C4-2B (cell line): ENCODE results near the gene SPPL2B.
"Not testable (repeated sequence)": the region's sequence is repeated elsewhere in the genome, so short reads cannot be mapped to it uniquely, and the experiment has no call there.

ENCODE experiments used
- H3K27ac ChIP-seq: fragments of 450-650 bp; 2 replicates; pipeline ENCODE4 v1.5.1; 2017
- CTCF ChIP-seq: fragments of 450-650 bp; conservative IDR thresholded peaks from 2 replicates; pipeline ENCODE4 v1.5.1; 2017; ENCODE audit warnings: mild to moderate bottlenecking
- ZFX ChIP-seq: fragments of 450-650 bp; IDR thresholded peaks from 2 replicates; pipeline ENCODE4 v1.6.1; 2017

Gene SPPL2B, protein sequence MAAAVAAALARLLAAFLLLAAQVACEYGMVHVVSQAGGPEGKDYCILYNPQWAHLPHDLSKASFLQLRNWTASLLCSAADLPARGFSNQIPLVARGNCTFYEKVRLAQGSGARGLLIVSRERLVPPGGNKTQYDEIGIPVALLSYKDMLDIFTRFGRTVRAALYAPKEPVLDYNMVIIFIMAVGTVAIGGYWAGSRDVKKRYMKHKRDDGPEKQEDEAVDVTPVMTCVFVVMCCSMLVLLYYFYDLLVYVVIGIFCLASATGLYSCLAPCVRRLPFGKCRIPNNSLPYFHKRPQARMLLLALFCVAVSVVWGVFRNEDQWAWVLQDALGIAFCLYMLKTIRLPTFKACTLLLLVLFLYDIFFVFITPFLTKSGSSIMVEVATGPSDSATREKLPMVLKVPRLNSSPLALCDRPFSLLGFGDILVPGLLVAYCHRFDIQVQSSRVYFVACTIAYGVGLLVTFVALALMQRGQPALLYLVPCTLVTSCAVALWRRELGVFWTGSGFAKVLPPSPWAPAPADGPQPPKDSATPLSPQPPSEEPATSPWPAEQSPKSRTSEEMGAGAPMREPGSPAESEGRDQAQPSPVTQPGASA

DNA sequence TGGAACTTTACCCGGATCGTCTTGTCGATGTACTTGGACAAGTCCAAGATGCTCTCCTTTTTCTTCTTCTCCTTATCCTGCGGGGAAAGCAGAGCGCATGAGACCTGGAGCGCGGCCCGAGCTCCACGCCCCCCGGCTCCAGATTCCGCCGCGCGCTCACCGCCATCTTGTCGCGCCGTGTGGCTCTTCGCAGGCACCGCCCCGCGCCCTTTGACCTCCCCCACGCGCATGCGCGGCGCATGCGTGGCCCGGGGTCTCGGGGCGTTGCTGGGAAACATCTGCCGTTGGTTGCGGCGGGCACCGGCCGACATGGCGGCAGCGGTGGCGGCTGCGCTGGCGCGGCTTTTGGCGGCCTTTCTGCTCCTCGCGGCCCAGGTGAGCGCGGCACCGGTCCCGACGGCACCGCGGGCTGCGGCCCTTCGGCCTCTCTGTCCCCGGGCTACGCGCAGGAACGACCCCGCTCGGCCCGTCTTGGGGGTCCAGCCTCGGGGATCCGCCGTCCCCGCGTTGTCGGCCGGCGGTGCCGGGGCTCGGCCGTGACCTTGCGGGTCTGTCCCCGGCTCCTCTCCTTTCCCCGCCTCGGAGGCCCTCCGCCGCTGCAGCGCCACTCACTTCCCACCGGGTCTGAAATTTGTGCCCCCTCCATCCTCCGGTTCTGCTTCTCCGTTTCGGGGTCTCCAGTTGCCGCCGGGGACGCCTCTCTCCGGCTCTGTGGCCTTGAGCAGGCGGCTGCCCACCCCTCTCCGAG lies at the start of gene SPPL2B, which contains the start of gene LSM7:
Gene SPPL2B (plus strand): TSS at position 284 of the 748 bp plus-strand sequence. CDS start 26 bp downstream, at position 310.
Gene LSM7 (minus strand): TSS at position 186 of the 748 bp plus-strand sequence. CDS start 20 bp downstream, at position 166.
- TF ChIP-seq ZFX: peak; percentile 58; the same call in 1 of the 2 replicates
- no peak for TF ChIP-seq CTCF
- peak within 1 kb of the TSS; percentile 91 for H3K27ac ChIP-seq

- TF ChIP-seq CTCF (no peak), ZFX (no peak)
- H3K27ac ChIP-seq: no peak overlapping the region
Measured at GRCh38 chr19:2280633-2281264, 47.7 kb upstream of the SPPL2B start.

DNA sequence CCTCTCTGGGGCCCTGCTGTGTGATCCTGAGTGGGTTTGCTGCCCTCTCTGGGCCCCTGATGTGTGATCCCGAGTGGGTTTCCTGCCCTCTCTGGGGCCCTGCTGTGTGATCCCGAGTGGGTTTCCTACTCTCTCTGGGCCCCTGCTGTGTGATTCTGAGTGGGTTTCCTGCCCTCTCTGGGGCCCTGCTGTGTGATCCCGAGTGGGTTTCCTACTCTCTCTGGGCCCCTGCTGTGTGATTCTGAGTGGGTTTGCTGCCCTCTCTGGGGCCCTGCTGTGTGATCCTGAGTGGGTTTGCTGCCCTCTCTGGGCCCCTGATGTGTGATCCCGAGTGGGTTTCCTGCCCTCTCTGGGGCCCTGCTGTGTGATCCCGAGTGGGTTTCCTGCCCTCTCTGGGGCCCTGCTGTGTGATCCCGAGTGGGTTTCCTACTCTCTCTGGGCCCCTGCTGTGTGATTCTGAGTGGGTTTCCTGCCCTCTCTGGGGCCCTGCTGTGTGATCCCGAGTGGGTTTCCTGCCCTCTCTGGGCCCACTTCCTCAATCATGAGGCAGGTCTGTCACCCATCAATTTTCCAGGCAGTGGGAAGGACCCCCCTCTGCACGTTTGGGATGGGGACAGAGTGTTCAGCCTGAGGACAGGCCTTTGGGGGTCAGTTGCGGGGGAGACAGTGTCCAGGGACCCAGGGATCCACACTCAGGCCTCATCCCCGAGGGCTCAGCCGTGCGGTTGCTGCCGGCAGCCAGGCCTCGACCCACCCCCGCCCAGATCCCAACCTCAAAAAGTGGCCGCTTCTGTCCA lies 47.0 kb upstream of the SPPL2B start:
- not testable (repeated sequence) for H3K27ac ChIP-seq

GRCh38 chr19:2282062-2282861 lies 46.2 kb upstream of the SPPL2B start, which contains the start of gene PEAK3:
Gene PEAK3 (minus strand): TSS chr19:2282175. CDS start chr19:2280931, 1,244 bp downstream.
- TF ChIP-seq CTCF: no peak
- no peak for TF ChIP-seq ZFX
- no peak within 1 kb of the TSS for H3K27ac ChIP-seq

DNA sequence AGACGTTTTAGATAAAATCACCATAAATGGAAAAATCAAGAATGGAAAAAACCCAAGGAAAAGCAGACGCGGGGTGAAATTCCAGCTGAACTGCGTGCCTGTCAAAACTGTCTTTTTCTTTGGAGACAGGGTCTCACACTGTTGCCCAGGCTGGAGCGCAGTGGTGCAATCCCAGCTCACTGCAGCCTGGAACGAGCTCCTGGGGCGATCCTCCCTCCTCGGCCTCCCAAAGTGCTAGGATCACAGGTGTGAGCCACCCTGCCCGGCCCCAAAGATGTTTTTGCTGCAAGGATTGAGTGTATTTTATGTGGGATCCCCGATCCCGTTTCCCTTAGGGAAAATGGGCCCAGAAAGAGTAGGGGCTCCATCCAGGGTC lies 45.6 kb upstream of the SPPL2B start:
- no peak overlapping the region for H3K27ac ChIP-seq
- no peak for TF ChIP-seq ZFX
- TF ChIP-seq CTCF: no peak

GRCh38 chr19:2283835-2284507 lies 44.5 kb upstream of the SPPL2B start:
- TF ChIP-seq CTCF (no peak), ZFX (no peak)
- H3K27ac ChIP-seq: no peak overlapping the region
